ENCODE measurements around the gene ZNF134. TPM values are rescaled to one million over a fixed set of nuclear protein-coding genes. Genes with fewer than 3 reads are reported as not detected.

ZNF134 gene
- total RNA-seq, 6 experiments from 2014 or later: 13.5 to 14.6 (median 14.3) TPM

- no peak overlapping the region for H3K27ac Mint-ChIP-seq
- H3K4me1 Mint-ChIP-seq (ENCODE audit: low read depth): no peaks in the 10 kb centered on the region
- no peak overlapping the region for H3K4me3 Mint-ChIP-seq
- H3K36me3 Mint-ChIP-seq (ENCODE audit: low read depth): peaks cover 67% of the 10 kb centered on the region
- no peaks in the 10 kb centered on the region for H3K27me3 Mint-ChIP-seq (ENCODE audit: insufficient read depth)
- H3K9me3 Mint-ChIP-seq: peaks cover 49% of the 10 kb centered on the region
- no peak for TF ChIP-seq CTCF (IDR thresholded peaks at IDR 0.05)
- DNase-seq: no peak
These were observed 28.5 kb downstream of the ZNF134 start for GRCh38 chr19:57642396-57643046.

GRCh38 chr19:57643734-57644133, 29.7 kb downstream of the ZNF134 start:
- Mint-ChIP-seq H3K27ac (no peak overlapping the region), H3K9me3 (peaks cover 37% of the 10 kb centered on the region), H3K27me3 (ENCODE audit: insufficient read depth) (no peaks in the 10 kb centered on the region), H3K4me3 (no peak overlapping the region), H3K4me1 (ENCODE audit: low read depth) (no peaks in the 10 kb centered on the region), H3K36me3 (ENCODE audit: low read depth) (peaks cover 54% of the 10 kb centered on the region)
- no peak for DNase-seq
- no peak for TF ChIP-seq CTCF (IDR thresholded peaks at IDR 0.05)

GRCh38 chr19:57648331-57649003, 34.4 kb downstream of the ZNF134 start:
- TF ChIP-seq CTCF (IDR thresholded peaks at IDR 0.05): no peak
- no peak for DNase-seq
- H3K36me3 Mint-ChIP-seq (ENCODE audit: low read depth): peaks cover 7% of the 10 kb centered on the region
- no peak overlapping the region for H3K4me3 Mint-ChIP-seq
- H3K9me3 Mint-ChIP-seq: peaks cover 16% of the 10 kb centered on the region
- peaks cover 5% of the 10 kb centered on the region; the same call in 1 of the 2 replicates for H3K4me1 Mint-ChIP-seq (ENCODE audit: low read depth)
- H3K27ac Mint-ChIP-seq: no peak overlapping the region
- peaks cover 2% of the 10 kb centered on the region; the same call in 1 of the 2 replicates for H3K27me3 Mint-ChIP-seq (ENCODE audit: insufficient read depth)

- DNase-seq: no peak
- Mint-ChIP-seq H3K27me3 (ENCODE audit: insufficient read depth) (peaks cover 4% of the 10 kb centered on the region), H3K36me3 (ENCODE audit: low read depth) (no peaks in the 10 kb centered on the region; the same call in 1 of the 2 replicates), H3K4me3 (no peak overlapping the region; the same call in 1 of the 2 replicates), H3K4me1 (ENCODE audit: low read depth) (peaks cover 5% of the 10 kb centered on the region; the same call in 1 of the 2 replicates), H3K27ac (no peak overlapping the region), H3K9me3 (peaks cover 29% of the 10 kb centered on the region)
- no peak for TF ChIP-seq CTCF (IDR thresholded peaks at IDR 0.05)
These were observed 37.6 kb downstream of the ZNF134 start for GRCh38 chr19:57651654-57651996.

- Mint-ChIP-seq H3K27me3 (ENCODE audit: insufficient read depth) (peaks cover 4% of the 10 kb centered on the region), H3K27ac (no peak overlapping the region), H3K36me3 (ENCODE audit: low read depth) (no peaks in the 10 kb centered on the region; the same call in 1 of the 2 replicates), H3K4me1 (ENCODE audit: low read depth) (peaks cover 5% of the 10 kb centered on the region; the same call in 1 of the 2 replicates), H3K4me3 (no peak overlapping the region), H3K9me3 (peaks cover 29% of the 10 kb centered on the region)
- TF ChIP-seq CTCF (IDR thresholded peaks at IDR 0.05): no peak
- no peak for DNase-seq
These were observed 39.6 kb downstream of the ZNF134 start for GRCh38 chr19:57653689-57654088.
